MM.1S (cell line): Measurements from ENCODE around the gene BAG5.

Source experiments
- DNase-seq: peaks from one replicate; pipeline ENCODE4 v3.0.0-alpha.2; 2015
- H2AFZ ChIP-seq: fragments of 300-600 bp; sonication (generic); 2 replicates; pipeline ENCODE4 v1.6.0; 2016; ENCODE audit warnings: antibody characterized with exemption, low read length
- H3F3A ChIP-seq: fragments of 300-600 bp; sonication (generic); 2 replicates; pipeline ENCODE4 v1.6.1; 2016; ENCODE audit warnings: mild to moderate bottlenecking, antibody characterized with exemption, low read length, moderate library complexity, mixed read lengths; ENCODE audit not compliant: insufficient read depth
- H3K27ac ChIP-seq: fragments of 300-600 bp; sonication (generic); 2 replicates; pipeline ENCODE4 v1.5.1; 2016; ENCODE audit warnings: mild to moderate bottlenecking, low read length
- H3K27me3 ChIP-seq: fragments of 300-600 bp; sonication (generic); replicated peaks from 2 replicates; pipeline ENCODE4 v1.6.0; 2016; ENCODE audit warnings: low read length; ENCODE audit not compliant: insufficient read depth
- H3K36me3 ChIP-seq: fragments of 300-600 bp; sonication (generic); replicated peaks from 2 replicates; pipeline ENCODE4 v1.6.1; 2016; ENCODE audit warnings: mild to moderate bottlenecking, low read length, mixed read lengths; ENCODE audit not compliant: insufficient read depth
- H3K4me1 ChIP-seq: fragments of 300-600 bp; sonication (generic); 2 replicates; pipeline ENCODE4 v1.6.1; 2016; ENCODE audit warnings: low read length, mixed read lengths
- H3K4me2 ChIP-seq: fragments of 300-600 bp; sonication (generic); 2 replicates; pipeline ENCODE4 v1.6.0; 2016; ENCODE audit warnings: low read depth, low read length
- H3K4me3 ChIP-seq: fragments of 300-600 bp; sonication (generic); 2 replicates; pipeline ENCODE4 v1.5.1; 2016; ENCODE audit warnings: low read length, mixed read lengths
- H3K79me2 ChIP-seq: fragments of 300-600 bp; sonication (generic); 2 replicates; pipeline ENCODE4 v1.6.1; 2016; ENCODE audit warnings: mixed run types, low read length, mixed read lengths
- H3K9ac ChIP-seq: fragments of 300-600 bp; sonication (generic); 2 replicates; pipeline ENCODE4 v1.6.1; 2016; ENCODE audit warnings: low read length, mixed read lengths
- H3K9me2 ChIP-seq: fragments of 300-600 bp; sonication (generic); replicated peaks from 2 replicates; pipeline ENCODE4 v1.6.1; 2016; ENCODE audit warnings: mild to moderate bottlenecking, low read length, mixed read lengths; ENCODE audit not compliant: insufficient read depth
- H3K9me3 ChIP-seq: fragments of 300-600 bp; sonication (generic); replicated peaks from 2 replicates; pipeline ENCODE4 v1.6.1; 2016; ENCODE audit warnings: mild to moderate bottlenecking, low read length, mixed read lengths; ENCODE audit not compliant: insufficient read depth
- H4K20me1 ChIP-seq: fragments of 300-600 bp; sonication (generic); 2 replicates; pipeline ENCODE4 v1.6.1; 2016; ENCODE audit warnings: mild to moderate bottlenecking, low read length, moderate library complexity, mixed read lengths; ENCODE audit not compliant: insufficient read depth
- EZH2 ChIP-seq: fragments of 300-600 bp; sonication (generic); optimal IDR thresholded peaks from 2 replicates; pipeline ENCODE3; 2017; ENCODE audit warnings: low read depth, mild to moderate bottlenecking, antibody characterized with exemption, low read length, mixed read lengths
- EZH2phosphoT487 ChIP-seq: fragments of 300-600 bp; sonication (generic); IDR thresholded peaks from 2 replicates; pipeline ENCODE4 v1.6.1; 2018; ENCODE audit warnings: antibody characterized with exemption, low read length
- TF ChIP-seq, protein P1 (sequence below): fragments of 300-600 bp; sonication (generic); IDR thresholded peaks from 2 replicates; pipeline ENCODE4 v1.5.1; 2016; ENCODE audit warnings: antibody characterized with exemption, low read length, mixed read lengths

The BAG5 gene

DNA sequence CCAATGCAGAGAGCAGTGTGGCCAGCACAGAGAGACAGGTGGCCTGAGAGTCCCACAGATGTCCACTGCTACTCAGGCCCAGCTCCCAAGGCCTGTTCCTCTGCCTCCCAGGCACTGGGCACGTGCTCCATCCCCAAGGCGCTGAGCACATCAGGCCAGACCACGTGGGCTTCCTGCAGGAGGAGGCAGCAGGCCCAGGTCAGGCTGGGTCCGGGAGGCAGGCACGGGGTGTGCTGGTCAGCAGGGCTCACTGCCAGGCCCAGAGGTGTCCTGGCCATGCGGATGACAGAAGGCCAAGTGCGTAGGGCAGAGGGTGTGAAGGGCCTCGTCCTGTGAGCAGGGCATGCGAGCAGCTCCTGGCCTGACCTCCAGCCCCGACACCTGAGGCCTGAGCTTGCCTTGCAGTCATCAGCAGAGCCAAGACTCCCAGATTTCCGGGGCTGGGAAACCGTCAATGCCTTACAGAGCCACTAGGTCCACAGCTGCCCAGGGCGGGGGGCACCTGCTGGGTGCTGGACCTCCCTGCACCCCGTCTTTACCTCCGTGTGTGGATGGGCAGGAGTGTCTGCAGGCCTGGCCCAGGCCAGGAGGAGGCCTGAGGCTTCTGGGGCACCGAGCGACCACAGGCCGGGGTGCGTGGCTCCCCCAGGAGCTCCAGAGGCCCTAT lies 18.6 kb downstream of the BAG5 start:
- Histone ChIP-seq H3K27ac (no peak overlapping the region), H3K4me2 (no peak overlapping the region), H3F3A (no peaks in the 10 kb centered on the region), H3K9me3 (no peaks in the 10 kb centered on the region), H3K79me2 (no peaks in the 10 kb centered on the region), H3K4me3 (no peak overlapping the region), H3K36me3 (no peaks in the 10 kb centered on the region), H3K9me2 (no peaks in the 10 kb centered on the region), H3K27me3 (no peaks in the 10 kb centered on the region), H3K9ac (no peak overlapping the region), H2AFZ (no peak overlapping the region), H4K20me1 (no peaks in the 10 kb centered on the region), H3K4me1 (no peaks in the 10 kb centered on the region)
- TF ChIP-seq, protein P1, sequence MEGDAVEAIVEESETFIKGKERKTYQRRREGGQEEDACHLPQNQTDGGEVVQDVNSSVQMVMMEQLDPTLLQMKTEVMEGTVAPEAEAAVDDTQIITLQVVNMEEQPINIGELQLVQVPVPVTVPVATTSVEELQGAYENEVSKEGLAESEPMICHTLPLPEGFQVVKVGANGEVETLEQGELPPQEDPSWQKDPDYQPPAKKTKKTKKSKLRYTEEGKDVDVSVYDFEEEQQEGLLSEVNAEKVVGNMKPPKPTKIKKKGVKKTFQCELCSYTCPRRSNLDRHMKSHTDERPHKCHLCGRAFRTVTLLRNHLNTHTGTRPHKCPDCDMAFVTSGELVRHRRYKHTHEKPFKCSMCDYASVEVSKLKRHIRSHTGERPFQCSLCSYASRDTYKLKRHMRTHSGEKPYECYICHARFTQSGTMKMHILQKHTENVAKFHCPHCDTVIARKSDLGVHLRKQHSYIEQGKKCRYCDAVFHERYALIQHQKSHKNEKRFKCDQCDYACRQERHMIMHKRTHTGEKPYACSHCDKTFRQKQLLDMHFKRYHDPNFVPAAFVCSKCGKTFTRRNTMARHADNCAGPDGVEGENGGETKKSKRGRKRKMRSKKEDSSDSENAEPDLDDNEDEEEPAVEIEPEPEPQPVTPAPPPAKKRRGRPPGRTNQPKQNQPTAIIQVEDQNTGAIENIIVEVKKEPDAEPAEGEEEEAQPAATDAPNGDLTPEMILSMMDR = no peak
- TF ChIP-seq EZH2phosphoT487 = no peak
- no peak for TF ChIP-seq EZH2
- DNase-seq = no peak

DNA sequence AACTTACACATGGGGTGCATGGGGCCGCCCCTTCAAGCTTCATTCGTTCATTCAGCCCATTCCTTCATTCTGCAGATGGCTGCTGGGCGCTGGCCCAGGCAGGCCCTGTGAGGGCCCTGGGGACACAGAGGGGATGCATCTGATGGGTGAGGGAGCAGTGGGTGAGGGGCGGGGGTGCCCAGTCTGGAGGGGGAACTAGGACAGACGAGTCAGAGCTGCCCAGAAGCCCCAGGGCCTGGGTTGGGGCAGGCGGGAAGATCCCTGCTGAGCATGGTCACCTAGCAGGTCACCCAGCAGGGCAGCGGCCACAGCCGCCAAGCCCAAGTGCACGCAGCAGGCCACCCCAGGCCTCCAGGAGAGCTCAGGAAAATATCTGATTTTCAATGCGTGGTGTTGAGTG lies 19.3 kb downstream of the BAG5 start:
- no peak for DNase-seq
- H3K9me2 ChIP-seq = no peaks in the 10 kb centered on the region
- no peaks in the 10 kb centered on the region for H3K9me3 ChIP-seq
- no peaks in the 10 kb centered on the region for H3F3A ChIP-seq
- H3K9ac ChIP-seq = no peak overlapping the region
- no peak overlapping the region for H2AFZ ChIP-seq
- H4K20me1 ChIP-seq = no peaks in the 10 kb centered on the region
- H3K36me3 ChIP-seq = no peaks in the 10 kb centered on the region
- H3K27ac ChIP-seq = no peak overlapping the region
- no peaks in the 10 kb centered on the region for H3K27me3 ChIP-seq
- H3K4me2 ChIP-seq = no peak overlapping the region
- H3K79me2 ChIP-seq = no peaks in the 10 kb centered on the region
- no peak overlapping the region for H3K4me3 ChIP-seq
- H3K4me1 ChIP-seq = no peaks in the 10 kb centered on the region
- no peak for TF ChIP-seq EZH2
- TF ChIP-seq, protein P1 = no peak
- TF ChIP-seq EZH2phosphoT487 = no peak

DNA sequence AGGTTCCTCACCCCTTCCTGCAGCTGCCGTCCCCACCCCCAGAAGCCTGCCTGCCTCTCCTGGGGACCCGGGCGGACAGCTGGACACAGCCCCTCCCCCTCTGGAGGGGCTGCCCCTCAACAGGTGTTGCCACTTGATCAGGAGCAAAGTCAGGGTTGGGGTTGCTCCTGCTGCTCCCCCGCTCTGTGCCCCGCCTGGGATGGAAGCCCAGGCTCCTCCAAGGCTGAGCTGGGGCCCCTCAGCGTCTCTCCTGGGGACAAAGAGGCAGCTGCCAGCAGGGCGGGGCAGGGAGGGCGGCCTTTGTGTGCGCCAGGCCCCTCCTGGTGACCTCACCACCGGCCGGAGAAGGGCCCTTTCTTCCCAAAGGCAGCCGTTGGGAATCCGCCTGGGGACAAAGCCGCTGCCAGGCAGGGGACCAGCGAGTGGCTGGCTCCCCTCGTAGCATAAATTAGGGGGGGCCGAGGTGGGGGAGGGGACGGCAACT lies 19.8 kb downstream of the BAG5 start:
- no peak for TF ChIP-seq EZH2
- TF ChIP-seq, protein P1 = no peak
- TF ChIP-seq EZH2phosphoT487 = no peak
- no peaks in the 10 kb centered on the region for H3K79me2 ChIP-seq
- no peak overlapping the region for H2AFZ ChIP-seq
- H3K27ac ChIP-seq = no peak overlapping the region
- H3K9me2 ChIP-seq = no peaks in the 10 kb centered on the region
- no peak overlapping the region for H3K4me3 ChIP-seq
- no peak overlapping the region for H3K9ac ChIP-seq
- H3F3A ChIP-seq = no peaks in the 10 kb centered on the region
- no peaks in the 10 kb centered on the region for H3K9me3 ChIP-seq
- DNase-seq = no peak
- no peaks in the 10 kb centered on the region for H3K27me3 ChIP-seq
- H3K36me3 ChIP-seq = no peaks in the 10 kb centered on the region
- H4K20me1 ChIP-seq = no peaks in the 10 kb centered on the region
- H3K4me1 ChIP-seq = no peaks in the 10 kb centered on the region
- no peak overlapping the region for H3K4me2 ChIP-seq
